T-helper 2 cell (primary cell): ENCODE data around the gene MEOX1.

Experiments
- DNase-seq, 5 experiments: peaks; one replicate each; pipeline versions ENCODE4 v3.0.0 to v3.0.0-alpha.2; 2012 to 2022

The MEOX1 gene

GRCh38 chr17:43652124-43652480, 9.6 kb downstream of the MEOX1 start:
- DNase-seq: no peak

- DNase-seq: no peak
These were observed 11.3 kb downstream of the MEOX1 start for GRCh38 chr17:43650471-43650870.

- DNase-seq: no peak
These were observed 12.8 kb downstream of the MEOX1 start for GRCh38 chr17:43648916-43649315.

GRCh38 chr17:43645765-43646481, 15.8 kb downstream of the MEOX1 start:
- no peak for DNase-seq

GRCh38 chr17:43645450-43645764, 16.3 kb downstream of the MEOX1 start:
- DNase-seq: no peak

- no peak for DNase-seq
These were observed 17.6 kb downstream of the MEOX1 start for GRCh38 chr17:43644081-43644480.

- no peak for DNase-seq
These were observed 20.3 kb downstream of the MEOX1 start for GRCh38 chr17:43641416-43641815.

GRCh38 chr17:43640491-43641252, 21.1 kb downstream of the MEOX1 start:
- no peak for DNase-seq

GRCh38 chr17:43637563-43638323, 24.0 kb downstream of the MEOX1 start:
- no peak for DNase-seq

- no peak for DNase-seq
These were observed 25.3 kb downstream of the MEOX1 start for GRCh38 chr17:43636426-43636825.

GRCh38 chr17:43634591-43635125, 27.1 kb downstream of the MEOX1 start:
- no peak for DNase-seq

- no peak for DNase-seq
These were observed 29.5 kb downstream of the MEOX1 start for GRCh38 chr17:43632221-43632620.

- no peak for DNase-seq
These were observed 30.3 kb downstream of the MEOX1 start for GRCh38 chr17:43631429-43631828.

GRCh38 chr17:43628089-43628650, 33.6 kb downstream of the MEOX1 start:
- DNase-seq: no peak

- DNase-seq: no peak
These were observed 34.1 kb downstream of the MEOX1 start for GRCh38 chr17:43627653-43628052.

- no peak for DNase-seq
These were observed 35.7 kb downstream of the MEOX1 start for GRCh38 chr17:43626023-43626422.

GRCh38 chr17:43625606-43626005, 36.1 kb downstream of the MEOX1 start:
- no peak for DNase-seq

- DNase-seq: no peak
These were observed 41.1 kb downstream of the MEOX1 start for GRCh38 chr17:43620581-43620980.

- no peak for DNase-seq
These were observed 41.6 kb downstream of the MEOX1 start for GRCh38 chr17:43620147-43620546.

- DNase-seq: no peak
These were observed 42.0 kb downstream of the MEOX1 start for GRCh38 chr17:43619705-43620104.

GRCh38 chr17:43618276-43618675, 43.4 kb downstream of the MEOX1 start:
- DNase-seq: no peak

GRCh38 chr17:43616852-43617251, 44.9 kb downstream of the MEOX1 start:
- DNase-seq: no peak

GRCh38 chr17:43616421-43616820, 45.3 kb downstream of the MEOX1 start:
- DNase-seq: no peak
